Neutrophil (primary cell): ENCODE results near the gene ADAM11.

ENCODE experiments used
- H3K27ac ChIP-seq: fragments of 200-600 bp; sonication (generic); 2 replicates; pipeline ENCODE4 v1.5.1; 2016; ENCODE audit warnings: mild to moderate bottlenecking, moderate library complexity
- H3K27me3 ChIP-seq: fragments of 200-600 bp; sonication (generic); 2 replicates; pipeline ENCODE4 v1.6.0; 2016; ENCODE audit warnings: mild to moderate bottlenecking
- H3K36me3 ChIP-seq: fragments of 200-600 bp; sonication (generic); 2 replicates; pipeline ENCODE4 v1.5.1; 2017
- H3K4me1 ChIP-seq, 2 experiments: fragments of 200-600 bp in 1 of 2; sonication (generic) in 1 of 2; 1 replicate in 1 of 2; 2 replicates in 1 of 2; pipeline versions ENCODE4 v1.5.1 to v1.6.1; 2013 to 2016; ENCODE audit warnings: low read depth in 1 of 2, low read length in 1 of 2, mild to moderate bottlenecking in 1 of 2, moderate library complexity in 1 of 2; ENCODE audit not compliant: control insufficient read depth in 1 of 2, insufficient read depth in 1 of 2
- H3K4me3 ChIP-seq, 2 experiments: fragments of 200-600 bp in 1 of 2; sonication (generic) in 1 of 2; 1 replicate in 1 of 2; 2 replicates in 1 of 2; pipeline ENCODE4 v1.5.1; 2013 to 2016; ENCODE audit warnings: low read depth in 1 of 2, low read length in 1 of 2, mild to moderate bottlenecking in 1 of 2, moderate library complexity in 1 of 2
- H3K9me3 ChIP-seq: fragments of 200-600 bp; sonication (generic); 2 replicates; pipeline ENCODE4 v1.5.1; 2016
- TF ChIP-seq, protein P1 (sequence below): fragments of 200-600 bp; sonication (generic); IDR thresholded peaks from 2 replicates; pipeline ENCODE4 v1.5.1; 2016; ENCODE audit warnings: antibody characterized with exemption

The ADAM11 gene

DNA sequence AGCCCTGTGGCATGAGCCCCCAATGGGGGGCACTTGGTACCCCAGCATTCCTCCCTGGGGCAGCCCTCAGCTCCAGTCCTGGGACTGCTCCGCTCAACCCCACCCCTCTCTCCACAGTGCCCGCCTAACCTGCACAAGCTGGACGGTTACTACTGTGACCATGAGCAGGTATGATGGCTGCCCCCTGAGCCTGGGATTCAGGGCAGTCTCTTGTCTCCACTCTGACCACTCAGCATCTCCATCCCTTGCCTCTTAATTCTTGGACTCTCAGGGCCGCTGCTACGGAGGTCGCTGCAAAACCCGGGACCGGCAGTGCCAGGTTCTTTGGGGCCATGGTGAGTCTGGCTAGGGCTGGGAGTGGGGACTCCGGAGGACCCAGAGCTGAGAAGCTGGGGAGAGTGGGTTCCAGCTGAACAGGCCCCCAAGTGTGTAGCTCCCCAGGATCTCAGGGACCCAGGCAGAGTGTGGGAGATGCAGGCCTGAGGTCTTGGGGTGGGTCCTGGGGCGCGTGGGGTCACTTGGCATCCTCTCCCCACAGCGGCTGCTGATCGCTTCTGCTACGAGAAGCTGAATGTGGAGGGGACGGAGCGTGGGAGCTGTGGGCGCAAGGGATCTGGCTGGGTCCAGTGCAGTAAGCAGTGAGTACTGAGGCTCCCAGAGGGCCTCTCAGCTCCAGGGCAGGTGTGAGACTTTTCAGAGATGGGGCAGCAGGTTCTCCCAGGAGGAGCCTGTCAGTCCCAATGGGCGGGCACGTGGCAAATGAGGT is 18.0 kb downstream of the ADAM11 start:
- Histone ChIP-seq H3K4me3 (no peak overlapping the region), H3K27me3 (peaks cover 78% of the 10 kb centered on the region), H3K27ac (no peak overlapping the region), H3K9me3 (no peaks in the 10 kb centered on the region), H3K4me1 (peaks cover 16 to 30% of the 10 kb centered on the region in 2 experiments), H3K36me3 (no peaks in the 10 kb centered on the region)
- TF ChIP-seq, protein P1, sequence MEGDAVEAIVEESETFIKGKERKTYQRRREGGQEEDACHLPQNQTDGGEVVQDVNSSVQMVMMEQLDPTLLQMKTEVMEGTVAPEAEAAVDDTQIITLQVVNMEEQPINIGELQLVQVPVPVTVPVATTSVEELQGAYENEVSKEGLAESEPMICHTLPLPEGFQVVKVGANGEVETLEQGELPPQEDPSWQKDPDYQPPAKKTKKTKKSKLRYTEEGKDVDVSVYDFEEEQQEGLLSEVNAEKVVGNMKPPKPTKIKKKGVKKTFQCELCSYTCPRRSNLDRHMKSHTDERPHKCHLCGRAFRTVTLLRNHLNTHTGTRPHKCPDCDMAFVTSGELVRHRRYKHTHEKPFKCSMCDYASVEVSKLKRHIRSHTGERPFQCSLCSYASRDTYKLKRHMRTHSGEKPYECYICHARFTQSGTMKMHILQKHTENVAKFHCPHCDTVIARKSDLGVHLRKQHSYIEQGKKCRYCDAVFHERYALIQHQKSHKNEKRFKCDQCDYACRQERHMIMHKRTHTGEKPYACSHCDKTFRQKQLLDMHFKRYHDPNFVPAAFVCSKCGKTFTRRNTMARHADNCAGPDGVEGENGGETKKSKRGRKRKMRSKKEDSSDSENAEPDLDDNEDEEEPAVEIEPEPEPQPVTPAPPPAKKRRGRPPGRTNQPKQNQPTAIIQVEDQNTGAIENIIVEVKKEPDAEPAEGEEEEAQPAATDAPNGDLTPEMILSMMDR, result no peak

DNA sequence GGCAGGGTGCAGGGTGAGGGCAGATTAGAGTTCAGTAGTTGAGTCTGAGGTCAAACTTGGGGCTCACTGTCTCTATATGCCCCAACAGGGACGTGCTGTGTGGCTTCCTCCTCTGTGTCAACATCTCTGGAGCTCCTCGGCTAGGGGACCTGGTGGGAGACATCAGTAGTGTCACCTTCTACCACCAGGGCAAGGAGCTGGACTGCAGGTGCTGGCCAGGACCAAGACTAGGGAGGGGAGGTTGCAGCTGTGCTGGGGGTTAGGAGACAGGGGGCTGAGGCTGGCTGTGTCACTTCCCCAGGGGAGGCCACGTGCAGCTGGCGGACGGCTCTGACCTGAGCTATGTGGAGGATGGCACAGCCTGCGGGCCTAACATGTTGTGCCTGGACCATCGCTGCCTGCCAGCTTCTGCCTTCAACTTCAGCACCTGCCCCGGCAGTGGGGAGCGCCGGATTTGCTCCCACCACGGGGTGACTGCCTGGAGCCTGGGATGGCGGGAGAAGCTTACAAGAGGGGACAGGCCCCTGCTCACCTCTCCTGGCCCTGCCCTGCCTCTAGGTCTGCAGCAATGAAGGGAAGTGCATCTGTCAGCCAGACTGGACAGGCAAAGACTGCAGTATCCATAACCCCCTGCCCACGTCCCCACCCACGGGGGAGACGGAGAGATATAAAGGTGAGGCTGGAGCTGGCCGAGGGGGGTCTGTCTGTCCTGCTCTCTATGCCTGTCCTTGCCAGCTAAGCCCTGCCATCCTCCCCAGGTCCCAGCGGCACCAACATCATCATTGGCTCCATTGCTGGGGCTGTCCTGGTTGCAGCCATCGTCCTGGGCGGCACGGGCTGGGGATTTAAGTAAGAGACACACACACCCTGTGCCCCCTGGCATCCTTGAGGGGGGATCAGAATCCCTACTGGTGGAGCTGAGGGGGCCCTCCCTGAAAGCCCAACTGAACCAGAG is 18.9 kb downstream of the ADAM11 start:
- Histone ChIP-seq H3K36me3 (no peaks in the 10 kb centered on the region), H3K27ac (no peak overlapping the region), H3K27me3 (peaks cover 78% of the 10 kb centered on the region), H3K9me3 (no peaks in the 10 kb centered on the region), H3K4me1 (peaks cover 15 to 29% of the 10 kb centered on the region in 2 experiments), H3K4me3 (no peak overlapping the region)
- TF ChIP-seq, protein P1, result no peak

DNA sequence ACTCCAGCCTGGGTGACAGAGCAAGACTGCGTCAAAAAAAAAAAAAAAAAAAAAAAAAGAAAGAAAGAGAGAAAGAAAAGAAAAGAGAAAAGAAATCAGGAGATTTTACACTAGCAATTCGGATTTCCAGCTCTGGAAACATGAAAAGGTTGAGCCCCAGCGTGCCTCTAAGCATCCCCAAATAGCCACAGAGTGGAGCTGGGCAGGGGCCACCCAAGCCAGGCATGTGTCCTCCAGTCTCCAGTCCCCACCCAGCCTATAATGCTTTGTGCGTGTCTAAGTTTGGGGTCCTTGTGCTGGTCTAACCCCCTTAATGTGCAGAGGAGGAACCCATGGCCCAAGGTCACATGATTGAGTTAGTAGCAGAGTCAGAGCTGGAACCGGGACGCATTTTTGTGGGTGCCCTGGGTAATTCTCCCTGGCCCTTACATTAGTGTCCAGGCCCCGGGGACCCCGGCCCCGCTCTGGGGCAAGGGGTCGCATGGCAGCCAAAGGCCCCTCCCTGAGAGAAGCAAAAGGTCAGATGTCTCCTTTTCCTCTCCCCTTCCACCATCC is 19.9 kb downstream of the ADAM11 start:
- Histone ChIP-seq H3K9me3 (no peaks in the 10 kb centered on the region), H3K36me3 (no peaks in the 10 kb centered on the region), H3K4me3 (peak overlapping the region in 1 of 2 experiments; percentile 43), H3K27ac (no peak overlapping the region), H3K4me1 (peaks cover 15 to 29% of the 10 kb centered on the region in 2 experiments), H3K27me3 (peaks cover 71% of the 10 kb centered on the region)
- TF ChIP-seq, protein P1, result no peak

DNA sequence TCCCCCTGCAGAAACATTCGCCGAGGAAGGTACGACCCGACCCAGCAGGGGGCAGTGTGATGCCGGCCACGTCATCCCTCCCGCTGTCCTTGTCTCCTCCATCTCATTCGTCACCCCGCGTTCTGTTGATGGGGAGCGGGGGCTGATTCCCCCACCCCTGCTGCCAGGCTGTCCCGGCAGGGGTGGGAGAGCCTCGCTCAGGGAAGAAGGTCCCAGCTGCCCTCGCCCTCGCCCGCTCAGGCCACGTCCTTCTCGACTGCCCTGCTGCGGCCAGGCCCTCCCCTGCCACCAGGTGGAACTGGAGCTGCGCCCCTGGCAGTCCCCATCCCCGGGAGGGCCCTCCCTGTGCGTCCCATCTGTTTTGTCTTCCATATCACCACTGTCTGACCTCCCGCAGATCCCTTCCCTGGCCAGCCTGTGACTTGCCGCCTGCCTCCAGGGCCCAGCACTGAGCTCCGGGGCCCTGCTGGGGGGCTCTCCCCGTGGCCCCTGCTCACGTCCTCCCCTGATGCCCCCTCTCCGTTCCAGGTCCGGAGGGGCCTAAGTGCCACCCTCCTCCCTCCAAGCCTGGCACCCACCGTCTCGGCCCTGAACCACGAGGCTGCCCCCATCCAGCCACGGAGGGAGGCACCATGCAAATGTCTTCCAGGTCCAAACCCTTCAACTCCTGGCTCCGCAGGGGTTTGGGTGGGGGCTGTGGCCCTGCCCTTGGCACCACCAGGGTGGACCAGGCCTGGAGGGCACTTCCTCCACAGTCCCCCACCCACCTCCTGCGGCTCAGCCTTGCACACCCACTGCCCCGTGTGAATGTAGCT is 20.6 kb downstream of the ADAM11 start:
- Histone ChIP-seq H3K36me3 (no peaks in the 10 kb centered on the region), H3K27me3 (peaks cover 68% of the 10 kb centered on the region), H3K27ac (no peak overlapping the region), H3K4me3 (peak overlapping the region in 1 of 2 experiments; percentile 43), H3K4me1 (peaks cover 15 to 29% of the 10 kb centered on the region in 2 experiments), H3K9me3 (no peaks in the 10 kb centered on the region)
- TF ChIP-seq, protein P1, result peak; percentile 79

DNA sequence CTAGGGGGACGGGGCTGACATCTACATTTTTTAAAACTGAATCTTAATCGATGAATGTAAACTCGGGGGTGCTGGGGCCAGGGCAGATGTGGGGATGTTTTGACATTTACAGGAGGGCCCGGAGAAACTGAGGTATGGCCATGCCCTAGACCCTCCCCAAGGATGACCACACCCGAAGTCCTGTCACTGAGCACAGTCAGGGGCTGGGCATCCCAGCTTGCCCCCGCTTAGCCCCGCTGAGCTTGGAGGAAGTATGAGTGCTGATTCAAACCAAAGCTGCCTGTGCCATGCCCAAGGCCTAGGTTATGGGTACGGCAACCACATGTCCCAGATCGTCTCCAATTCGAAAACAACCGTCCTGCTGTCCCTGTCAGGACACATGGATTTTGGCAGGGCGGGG is 21.4 kb downstream of the ADAM11 start:
- H3K36me3 ChIP-seq, result no peaks in the 10 kb centered on the region
- TF ChIP-seq, protein P1, result no peak
- no peaks in the 10 kb centered on the region for H3K9me3 ChIP-seq
- H3K4me3 ChIP-seq, result no peak overlapping the region
- H3K27me3 ChIP-seq, result peaks cover 63% of the 10 kb centered on the region
- H3K27ac ChIP-seq, result no peak overlapping the region
- peaks cover 11 to 23% of the 10 kb centered on the region in 2 experiments for H3K4me1 ChIP-seq
